IPS-11a (cell line): ENCODE data around the gene NCOA7.

Experiments used
- H3K4me3 ChIP-seq: one replicate; pipeline ENCODE4 v1.5.1; 2013; ENCODE audit warnings: low read depth, low read length, control low read depth

Gene NCOA7

GRCh38 chr6:125810445-125810844, 19.7 kb downstream of the NCOA7 start:
- no peak overlapping the region for H3K4me3 ChIP-seq

- H3K4me3 ChIP-seq, result no peak overlapping the region
Measured at GRCh38 chr6:125811259-125811658, 20.5 kb downstream of the NCOA7 start.

- no peak overlapping the region for H3K4me3 ChIP-seq
Measured at GRCh38 chr6:125812394-125813292, 21.9 kb downstream of the NCOA7 start.

GRCh38 chr6:125814481-125814880, 23.7 kb downstream of the NCOA7 start:
- no peak overlapping the region for H3K4me3 ChIP-seq

GRCh38 chr6:125815080-125815910, 24.5 kb downstream of the NCOA7 start:
- H3K4me3 ChIP-seq, result no peak overlapping the region

GRCh38 chr6:125816828-125817280, 26.1 kb downstream of the NCOA7 start:
- no peak overlapping the region for H3K4me3 ChIP-seq

GRCh38 chr6:125818225-125818657, 27.5 kb downstream of the NCOA7 start:
- no peak overlapping the region for H3K4me3 ChIP-seq

GRCh38 chr6:125818772-125819260, 28.1 kb downstream of the NCOA7 start:
- no peak overlapping the region for H3K4me3 ChIP-seq

- H3K4me3 ChIP-seq, result no peak overlapping the region
Measured at GRCh38 chr6:125819535-125820326, 29.0 kb downstream of the NCOA7 start.

GRCh38 chr6:125821825-125822281, 31.1 kb downstream of the NCOA7 start:
- H3K4me3 ChIP-seq, result no peak overlapping the region

GRCh38 chr6:125823180-125823579, 32.4 kb downstream of the NCOA7 start:
- no peak overlapping the region for H3K4me3 ChIP-seq

- H3K4me3 ChIP-seq, result no peak overlapping the region
Measured at GRCh38 chr6:125824946-125825771, 34.4 kb downstream of the NCOA7 start.

- no peak overlapping the region for H3K4me3 ChIP-seq
Measured at GRCh38 chr6:125826695-125827463, 36.1 kb downstream of the NCOA7 start.

GRCh38 chr6:125827788-125828320, 37.1 kb downstream of the NCOA7 start:
- no peak overlapping the region for H3K4me3 ChIP-seq

- H3K4me3 ChIP-seq, result no peak overlapping the region
Measured at GRCh38 chr6:125828476-125829039, 37.8 kb downstream of the NCOA7 start.

GRCh38 chr6:125829433-125829832, 38.7 kb downstream of the NCOA7 start:
- no peak overlapping the region for H3K4me3 ChIP-seq

GRCh38 chr6:125831659-125832058, 40.9 kb downstream of the NCOA7 start:
- H3K4me3 ChIP-seq, result no peak overlapping the region

GRCh38 chr6:125832391-125833117, 41.8 kb downstream of the NCOA7 start:
- no peak overlapping the region for H3K4me3 ChIP-seq
